HG03354 (cell line): ENCODE results near the gene IGFL3.
"Not testable (repeated sequence)": the region's sequence is repeated elsewhere in the genome, so short reads cannot be mapped to it uniquely, and the experiment has no call there.

Source experiments
- ATAC-seq: cut with Tn5 transposase; IDR thresholded peaks from one replicate; pipeline ENCODE4 v1.9.1; 2021; ENCODE audit warnings: mild to moderate bottlenecking; ENCODE audit not compliant: unreplicated experiment, poor library complexity, severe bottlenecking

The IGFL3 gene

DNA sequence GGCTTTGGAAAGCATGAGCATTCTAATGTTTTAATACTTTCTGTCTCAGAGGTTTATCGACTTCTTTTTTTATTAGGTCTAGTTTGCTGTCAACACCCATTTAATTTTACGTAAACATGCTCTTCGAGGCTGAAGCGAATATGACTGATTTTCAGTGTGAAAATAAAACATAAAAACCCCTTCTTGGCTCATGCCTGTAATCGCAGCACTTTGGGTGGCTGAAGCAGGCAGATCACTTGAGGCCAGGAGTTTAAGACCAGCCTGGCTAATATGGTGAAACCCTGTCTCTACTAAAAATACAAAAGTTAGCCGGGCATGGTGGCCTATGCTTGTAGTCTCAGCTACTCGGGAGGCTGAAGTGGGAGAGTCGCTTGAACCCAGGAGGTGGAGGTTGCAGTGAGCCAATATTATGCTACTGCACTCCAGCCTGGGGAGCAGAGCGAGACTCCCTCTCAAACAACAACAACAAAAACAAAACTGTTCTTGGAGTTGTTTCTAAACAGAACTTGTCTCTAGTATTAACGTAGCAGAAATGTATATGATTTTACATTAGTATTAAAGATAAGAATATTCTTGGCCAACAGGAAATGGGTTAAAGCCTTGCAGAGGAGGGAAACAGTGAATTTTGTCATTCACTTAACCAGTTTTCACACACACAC is 7.1 kb upstream of the IGFL3 start:
- ATAC-seq: no peak

GRCh38 chr19:46126086-46126580 is 1.6 kb upstream of the IGFL3 start:
- ATAC-seq: no peak

GRCh38 chr19:46125447-46125846 is 959 bp upstream of the IGFL3 start:
- ATAC-seq: no peak

- no peak for ATAC-seq
Measured at GRCh38 chr19:46118136-46118535, 6.4 kb downstream of the IGFL3 start.

DNA sequence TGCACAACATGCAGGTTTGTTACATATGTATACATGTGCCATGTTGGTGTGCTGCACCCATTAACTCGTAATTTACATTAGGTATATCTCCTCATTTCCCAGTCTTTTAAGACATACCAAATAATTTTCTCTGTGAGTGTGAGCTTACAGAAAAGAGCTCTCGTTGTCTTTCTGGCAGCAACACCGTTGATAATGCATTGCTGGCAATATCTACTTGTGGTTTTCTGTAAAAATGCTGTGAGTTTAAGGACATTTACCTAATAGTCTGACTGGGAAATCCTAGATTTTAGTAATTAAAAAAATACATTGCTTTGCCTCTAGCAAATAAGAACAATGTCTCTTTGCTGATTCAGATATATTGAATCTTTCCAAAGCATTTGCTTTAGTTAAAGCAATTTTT is 8.4 kb downstream of the IGFL3 start:
- no peak for ATAC-seq

GRCh38 chr19:46115396-46116106 is 8.9 kb downstream of the IGFL3 start:
- ATAC-seq: no peak

- ATAC-seq: no peak
Measured at GRCh38 chr19:46113726-46114125, 10.8 kb downstream of the IGFL3 start.

DNA sequence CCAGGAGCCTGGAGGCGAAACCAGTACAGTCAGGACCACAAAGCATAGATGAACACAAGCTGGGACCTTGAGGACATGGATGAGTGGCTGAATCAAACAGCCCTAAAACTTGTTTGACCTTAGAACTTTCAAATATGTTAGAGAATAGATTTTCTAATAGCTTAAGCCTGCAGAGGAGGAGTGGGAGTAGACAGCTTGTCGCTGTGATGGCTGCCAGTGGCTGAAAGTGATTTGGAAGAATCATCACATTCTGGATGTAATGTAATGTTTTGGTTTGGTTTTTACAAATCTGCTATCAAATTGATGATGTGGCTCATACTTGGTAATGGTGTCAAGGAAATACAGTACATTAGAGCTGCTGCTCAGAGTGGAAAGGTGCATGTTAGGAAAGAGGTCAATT is 12.0 kb downstream of the IGFL3 start:
- no peak for ATAC-seq

- ATAC-seq: no peak
Measured at GRCh38 chr19:46111376-46111775, 13.1 kb downstream of the IGFL3 start.

GRCh38 chr19:46109876-46110275 is 14.6 kb downstream of the IGFL3 start:
- ATAC-seq: no peak

DNA sequence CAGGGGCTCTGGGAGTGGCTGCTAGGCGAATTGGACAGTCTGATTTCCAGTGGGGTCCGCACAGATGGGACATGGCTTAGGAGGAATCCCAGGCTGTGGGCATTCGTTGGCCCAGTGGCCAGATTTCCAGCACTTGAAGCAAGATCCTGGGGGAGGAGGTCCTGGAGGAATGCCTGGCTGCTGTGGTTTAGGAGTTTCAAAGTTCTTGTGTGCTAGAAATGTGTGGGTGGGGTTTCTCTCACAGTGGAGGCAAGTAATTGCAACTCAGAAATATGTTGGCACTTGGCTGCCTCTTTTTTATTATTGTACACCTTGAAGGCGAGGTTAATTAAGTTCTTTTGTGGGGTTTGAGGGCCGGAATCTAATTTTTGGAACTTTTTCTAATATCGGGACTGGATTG is 17.1 kb downstream of the IGFL3 start:
- ATAC-seq: no peak

- not testable (repeated sequence) for ATAC-seq
Measured at GRCh38 chr19:46102333-46102732, 22.2 kb downstream of the IGFL3 start.

DNA sequence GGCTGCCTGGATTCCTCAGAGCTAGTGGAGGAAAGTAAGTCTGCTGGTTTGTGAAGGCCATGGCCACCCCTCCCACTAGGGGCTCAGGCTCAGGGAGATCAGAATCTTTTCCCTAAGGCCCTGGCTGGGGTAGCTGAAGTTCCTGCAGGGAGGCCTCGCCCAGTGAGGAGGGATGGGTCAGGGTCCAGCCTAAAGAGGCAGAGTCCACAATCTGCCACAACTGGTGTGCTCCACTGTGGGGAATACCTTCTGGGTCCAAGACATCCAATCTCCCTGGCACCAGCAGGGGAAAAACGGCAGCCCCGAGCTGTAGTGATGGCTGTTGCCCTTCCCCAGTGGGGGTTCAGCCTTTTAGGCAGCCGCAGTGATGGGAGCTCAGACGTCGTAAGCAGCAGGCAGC is 23.2 kb downstream of the IGFL3 start:
- ATAC-seq: no peak

DNA sequence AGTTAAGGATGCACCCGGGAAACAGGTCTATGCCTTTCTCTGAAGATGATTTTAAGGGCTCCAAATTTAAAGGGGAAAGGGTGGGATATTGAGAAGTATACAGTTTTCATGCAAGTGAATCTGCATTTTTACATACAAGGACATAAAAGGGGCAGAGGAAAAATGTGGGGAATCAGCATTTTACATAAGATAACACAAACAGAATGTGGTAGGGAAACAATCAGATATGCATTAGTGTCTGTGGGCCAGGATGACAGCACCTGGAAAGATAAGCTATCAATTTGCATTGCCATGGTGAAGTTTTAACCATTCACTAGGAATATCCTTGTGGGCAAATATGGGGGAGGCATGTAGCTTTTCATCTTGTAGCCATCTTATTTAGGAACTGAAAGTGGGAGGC is 24.1 kb downstream of the IGFL3 start:
- ATAC-seq: no peak

- no peak for ATAC-seq
Measured at GRCh38 chr19:46090444-46090843, 34.0 kb downstream of the IGFL3 start.

GRCh38 chr19:46089432-46089831 is 35.1 kb downstream of the IGFL3 start:
- no peak for ATAC-seq

DNA sequence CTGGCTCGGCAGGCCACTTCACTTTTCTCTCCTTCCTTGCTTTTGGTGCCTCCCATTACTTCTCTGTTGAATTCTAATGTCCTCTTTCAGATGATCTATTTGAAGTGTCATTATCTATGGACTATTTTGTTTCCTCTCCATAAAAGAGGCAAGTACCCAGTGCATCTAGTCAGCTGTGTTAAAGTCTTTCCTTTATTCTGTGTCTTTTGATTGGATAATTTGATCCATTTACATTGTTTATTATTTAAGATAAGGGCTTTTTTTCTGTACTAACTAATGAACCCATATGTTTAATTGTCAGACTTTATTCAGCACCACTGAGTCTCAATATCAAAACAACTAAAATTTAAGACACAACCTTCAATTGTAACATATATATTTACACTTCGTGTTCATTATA is 36.4 kb downstream of the IGFL3 start:
- ATAC-seq: no peak

DNA sequence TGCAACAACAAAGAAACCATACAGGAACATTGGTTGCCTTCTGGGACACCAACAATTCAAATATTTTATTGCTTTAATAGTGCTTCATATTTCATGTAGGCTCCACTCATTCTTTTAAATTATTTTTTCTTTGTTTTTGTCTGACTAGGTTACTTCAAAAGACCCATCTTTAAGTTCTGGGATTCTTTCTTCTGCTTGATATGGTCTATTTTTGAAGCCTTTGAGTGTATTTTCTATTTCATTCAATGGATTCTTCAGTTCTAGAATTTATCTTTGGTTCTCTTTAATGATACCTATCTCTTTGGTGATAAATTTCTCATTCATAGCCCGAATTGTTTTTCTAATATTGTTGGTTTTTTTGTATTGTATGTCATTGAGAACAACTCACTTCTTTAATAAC is 38.6 kb downstream of the IGFL3 start:
- no peak for ATAC-seq

DNA sequence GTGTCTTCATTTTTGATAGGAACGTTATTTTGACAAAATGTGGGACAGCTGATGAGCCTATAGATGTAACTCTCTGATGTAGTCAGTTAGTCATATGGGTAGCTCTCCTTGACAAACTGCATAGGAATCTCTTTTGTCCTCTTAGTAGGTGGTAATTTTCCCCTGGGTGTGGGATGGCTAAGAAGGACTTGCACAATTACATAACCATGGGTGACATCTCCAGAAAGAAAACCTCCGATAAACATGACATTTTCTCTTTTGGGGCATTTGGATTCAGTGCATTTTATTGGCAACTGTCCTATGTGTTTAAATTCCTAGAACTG is 41.8 kb downstream of the IGFL3 start:
- no peak for ATAC-seq

DNA sequence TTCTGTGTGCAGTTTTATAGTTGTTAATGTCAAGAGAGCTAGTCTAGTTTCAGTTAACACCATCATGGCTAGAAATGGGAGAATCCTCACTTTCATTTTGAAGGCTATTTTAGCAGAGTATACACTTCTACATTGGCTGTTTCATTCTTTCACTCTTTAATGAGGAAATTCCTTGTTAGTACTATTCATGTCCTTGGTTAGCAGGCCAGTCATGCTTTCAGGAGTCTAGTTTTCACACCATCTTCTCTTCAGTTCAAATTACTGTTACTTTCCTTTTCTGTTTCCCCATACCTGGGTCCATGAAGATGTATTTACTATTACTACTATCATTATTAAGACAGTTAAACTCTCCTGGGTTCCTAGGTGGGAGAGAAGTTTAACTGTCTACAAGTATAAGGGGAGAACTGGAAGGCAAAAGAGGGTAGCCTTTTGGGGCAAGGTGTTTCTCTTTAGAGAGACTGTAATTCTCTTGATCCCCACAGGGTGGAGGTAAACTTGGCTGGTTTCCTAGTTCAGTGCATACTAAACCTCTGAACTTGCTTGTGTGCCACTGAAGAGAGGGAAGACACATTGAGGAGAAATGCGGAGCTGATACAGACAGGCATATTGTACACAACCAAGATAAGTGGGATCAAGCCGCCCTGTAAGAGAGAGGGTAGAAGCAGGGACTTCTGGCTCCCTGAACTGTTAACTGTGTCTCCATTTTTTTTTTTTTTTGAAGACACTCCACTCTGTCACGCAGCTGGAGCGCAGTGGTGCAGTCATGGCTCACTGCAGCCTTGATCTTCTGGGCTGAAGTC is 42.4 kb downstream of the IGFL3 start:
- no peak for ATAC-seq

DNA sequence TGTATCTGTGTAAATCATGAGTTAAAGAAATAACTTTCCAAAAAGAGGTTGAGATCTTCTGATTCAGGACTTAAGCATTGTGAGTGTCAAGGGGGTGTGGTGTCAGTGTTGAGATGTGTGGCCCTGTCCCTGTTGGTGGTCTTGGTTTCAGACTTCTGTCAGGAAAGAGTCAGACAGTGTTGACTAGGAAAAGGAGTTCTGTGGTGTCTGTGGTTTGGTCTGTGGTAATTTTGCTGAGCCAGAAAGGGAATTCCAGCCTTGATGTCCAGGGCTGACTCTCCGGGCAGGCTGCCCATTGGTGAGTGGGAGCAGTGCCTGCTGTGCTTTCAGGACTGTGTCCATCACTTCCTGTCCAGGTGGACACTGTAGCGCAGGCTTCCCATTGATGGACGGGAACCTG is 43.9 kb downstream of the IGFL3 start:
- no peak for ATAC-seq
